ENCODE measurements around the gene BLMH.

GRCh38 chr17:30211371-30211770 lies 80.4 kb downstream of the BLMH start:
- TF ChIP-seq EZH2phosphoT487 (IDR thresholded peaks at IDR 0.05; ENCODE audit: low read length): no peak
- TF ChIP-seq EZH2 (optimal IDR thresholded peaks at IDR 0.05; ENCODE audit: low read depth, low read length): no peak
- no peak for TF ChIP-seq CTCF (IDR thresholded peaks at IDR 0.05; ENCODE audit: low read length)
